ENCODE measurements around the gene SNX6.
"Not testable (repeated sequence)": the region's sequence is repeated elsewhere in the genome, so short reads cannot be mapped to it uniquely, and the experiment has no call there.

The SNX6 gene

DNA sequence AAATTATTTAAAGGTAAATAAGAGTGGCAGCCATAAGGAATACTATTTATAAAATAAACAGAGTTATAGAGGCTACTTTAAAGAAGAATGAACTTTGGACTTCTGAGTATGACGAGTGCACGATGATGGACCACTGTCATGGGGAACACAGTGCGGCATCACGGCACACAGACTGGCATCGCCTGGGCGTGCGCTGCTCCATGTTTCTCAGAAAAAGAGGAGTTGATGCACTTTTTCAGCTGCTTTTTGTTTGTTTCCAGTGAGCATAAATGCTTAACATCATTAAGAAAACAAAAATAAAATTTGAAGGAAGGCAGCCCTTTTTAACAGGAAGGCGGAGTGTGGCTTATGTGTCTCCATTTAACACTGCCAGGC lies 67.2 kb downstream of the SNX6 start:
- no peak for DNase-seq (ENCODE audit: low spot score)

DNA sequence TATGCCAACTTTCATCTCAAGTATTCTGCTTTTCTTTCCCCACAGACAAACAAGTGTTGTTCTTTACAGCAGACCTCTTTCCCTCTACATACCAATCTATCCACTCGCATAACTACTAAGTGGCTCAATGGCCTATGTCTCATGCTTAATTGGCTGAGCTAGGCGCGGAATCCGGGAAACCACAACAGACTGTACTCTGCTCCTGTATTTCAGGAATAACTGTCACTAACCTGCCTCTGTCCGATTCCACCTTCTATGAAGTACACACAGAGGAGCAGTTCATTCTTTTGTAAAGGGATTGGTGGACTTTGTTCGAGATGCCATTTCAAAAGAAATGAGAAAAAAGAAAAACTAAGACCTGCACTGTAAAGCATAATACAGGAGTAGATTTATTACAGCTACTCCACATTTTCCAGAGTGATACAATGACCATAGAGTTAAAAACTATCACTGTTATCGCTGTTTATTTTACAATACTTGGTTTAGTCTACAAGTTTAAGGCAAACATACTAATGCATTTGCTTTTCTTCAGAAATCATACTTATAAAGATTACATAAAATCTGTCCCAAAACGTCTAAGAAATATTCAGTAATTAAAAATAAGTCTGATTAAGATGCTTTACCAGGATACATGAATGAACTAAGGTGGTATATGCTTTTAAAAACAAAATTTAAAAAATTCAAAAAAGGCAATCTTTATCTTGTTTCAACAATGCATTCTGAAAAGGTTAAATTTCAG lies 67.7 kb downstream of the SNX6 start:
- DNase-seq (ENCODE audit: low spot score): not testable (repeated sequence)

DNA sequence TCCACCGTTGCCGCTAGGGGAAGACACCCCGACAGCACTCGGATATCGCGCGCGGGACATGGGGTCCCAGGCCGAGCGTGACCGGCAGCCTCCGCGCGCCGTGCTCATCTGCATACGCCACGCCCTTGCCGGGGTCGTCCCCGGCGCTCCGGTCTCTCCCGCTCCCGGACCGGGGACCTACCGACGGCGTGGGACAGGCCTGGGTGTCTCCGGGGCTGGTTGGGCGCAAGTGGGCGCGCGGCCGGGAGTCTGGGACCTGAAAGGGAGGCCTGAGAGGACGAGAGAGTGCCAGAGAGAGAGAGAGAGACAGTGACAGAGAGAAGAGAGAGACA lies 73.5 kb downstream of the SNX6 start:
- DNase-seq (ENCODE audit: low spot score): not testable (repeated sequence)

DNA sequence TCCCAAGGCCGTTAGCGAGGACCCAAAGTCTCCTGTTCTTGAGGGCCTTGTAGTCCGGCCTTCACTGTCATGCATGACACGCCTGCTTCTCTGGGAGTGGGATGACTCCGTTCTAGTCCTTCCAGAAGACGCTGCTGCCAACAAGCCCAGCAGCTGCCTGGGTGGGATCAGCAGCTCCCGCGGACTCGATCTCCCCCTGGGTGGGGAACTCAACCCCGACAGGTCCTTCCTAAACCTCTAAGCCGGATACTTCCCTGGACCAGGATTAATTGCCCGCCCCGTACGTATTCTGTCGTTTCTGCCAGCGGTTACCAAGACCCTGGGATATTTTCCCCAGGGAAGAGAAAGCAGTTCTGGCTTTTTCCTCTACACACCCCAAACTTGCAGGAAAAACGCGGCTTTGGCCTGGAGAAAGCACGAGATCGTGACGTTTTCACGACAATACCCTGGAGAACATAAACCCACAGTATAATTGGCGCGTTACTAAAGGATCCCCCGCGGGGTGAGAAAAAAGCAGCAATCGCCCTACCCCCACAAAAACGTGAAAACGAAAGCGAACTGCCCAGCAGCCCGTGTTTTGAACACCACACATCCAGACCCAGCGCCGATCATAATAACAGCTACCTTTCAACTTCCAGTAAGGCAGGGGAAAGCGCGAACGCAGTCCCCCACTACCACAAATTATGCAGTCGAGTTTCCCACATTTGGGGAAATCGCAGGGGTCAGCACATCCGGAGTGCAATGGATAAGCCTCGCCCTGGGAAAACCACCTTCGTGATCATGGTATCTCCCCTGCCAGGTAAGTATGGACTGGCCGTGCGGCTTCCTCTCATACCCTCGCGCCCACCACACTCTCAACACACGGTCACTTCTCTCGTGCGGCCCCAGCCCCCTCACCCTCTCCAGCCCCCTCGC lies 74.1 kb downstream of the SNX6 start:
- not testable (repeated sequence) for DNase-seq (ENCODE audit: low spot score)

DNA sequence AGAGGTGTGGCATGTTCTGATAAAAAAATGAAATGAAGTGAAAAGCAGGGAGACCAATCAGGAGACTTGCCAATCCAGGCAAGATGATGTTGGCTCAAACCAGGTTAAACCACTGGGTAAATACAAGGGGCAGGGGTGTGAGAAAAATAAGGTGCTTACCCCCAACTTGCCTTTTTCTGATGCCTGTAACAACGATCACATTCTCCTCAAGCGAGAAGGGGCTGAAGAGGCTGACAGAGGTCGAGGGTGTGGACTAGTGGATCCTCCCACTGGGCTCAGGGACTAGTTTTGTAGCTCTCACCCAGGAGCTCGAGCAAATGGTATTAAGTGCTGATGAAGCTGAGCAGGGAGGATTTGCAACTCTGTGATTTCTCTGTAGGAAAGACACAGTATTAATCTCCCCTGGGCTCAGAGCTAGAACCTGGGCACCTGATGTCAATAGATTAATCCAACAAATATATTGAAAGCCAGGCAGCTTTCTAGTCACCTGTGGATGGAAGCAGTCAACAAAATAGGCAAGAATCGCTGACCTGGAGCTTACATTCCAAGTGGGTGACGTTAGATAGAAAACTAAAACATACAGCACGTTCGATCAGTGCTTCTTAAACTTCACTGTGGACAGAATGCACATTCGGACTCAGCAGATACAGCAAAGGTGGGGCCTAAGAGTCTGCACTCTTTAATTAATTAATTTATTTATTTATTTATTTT lies 75.3 kb downstream of the SNX6 start:
- DNase-seq (ENCODE audit: low spot score): no peak

DNA sequence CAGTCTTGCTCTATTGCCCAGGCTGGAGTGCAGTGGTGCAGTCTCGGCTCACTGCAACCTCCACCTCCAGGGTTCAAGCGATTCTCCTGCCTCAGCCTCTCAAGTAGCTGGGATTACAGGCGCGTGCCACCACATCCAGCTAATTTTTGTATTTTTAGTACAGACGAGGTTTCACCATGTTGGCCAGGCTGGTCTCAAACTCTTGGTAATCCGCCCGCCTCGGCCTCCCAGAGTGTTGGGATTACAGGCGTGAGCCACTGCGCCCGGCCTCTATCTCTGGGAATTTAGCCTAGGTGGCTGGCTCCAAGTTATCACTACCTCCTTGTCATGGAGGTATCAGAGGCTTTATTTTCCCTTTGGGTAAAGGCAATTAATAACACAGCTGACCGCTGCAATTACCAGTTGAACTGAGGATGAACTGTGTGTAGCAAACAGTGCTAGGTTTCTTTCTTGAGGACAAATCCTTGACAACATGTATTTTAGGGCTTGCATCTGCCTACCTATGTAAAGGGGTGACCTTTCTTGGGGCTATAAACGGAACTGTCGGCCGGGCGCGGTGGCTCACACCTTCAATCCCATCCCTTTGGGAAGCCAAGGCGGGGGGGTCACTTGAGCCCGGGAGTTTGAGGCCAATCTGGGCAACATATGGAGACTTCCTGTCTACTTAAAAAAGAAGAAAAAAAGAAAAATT lies 80.5 kb downstream of the SNX6 start:
- not testable (repeated sequence) for DNase-seq (ENCODE audit: low spot score)

DNA sequence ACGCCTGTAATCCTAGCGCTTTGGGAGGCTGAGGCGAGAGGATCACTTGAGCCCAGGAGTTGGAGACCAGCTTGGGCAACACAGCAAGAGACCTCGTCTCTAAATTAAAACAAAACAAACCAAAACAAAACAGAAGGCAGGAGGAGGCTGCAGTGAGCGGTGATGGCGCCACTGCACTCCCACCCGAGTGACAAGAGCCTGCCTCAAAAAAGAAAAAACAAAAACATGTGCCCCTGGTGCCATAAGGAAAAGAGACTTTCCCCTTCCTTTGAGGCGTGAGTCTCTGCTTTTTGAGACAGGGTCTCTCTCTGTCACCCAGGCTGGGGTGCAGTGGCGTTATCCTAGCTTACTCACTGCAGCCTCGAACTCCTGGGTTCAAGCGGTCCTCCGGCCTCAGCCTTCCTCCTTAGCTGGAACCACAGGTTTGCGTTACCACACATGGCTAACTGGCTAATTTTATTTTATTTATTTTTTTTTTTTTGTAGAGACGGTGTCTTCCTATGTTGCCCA lies 81.4 kb downstream of the SNX6 start:
- DNase-seq (ENCODE audit: low spot score): no peak

DNA sequence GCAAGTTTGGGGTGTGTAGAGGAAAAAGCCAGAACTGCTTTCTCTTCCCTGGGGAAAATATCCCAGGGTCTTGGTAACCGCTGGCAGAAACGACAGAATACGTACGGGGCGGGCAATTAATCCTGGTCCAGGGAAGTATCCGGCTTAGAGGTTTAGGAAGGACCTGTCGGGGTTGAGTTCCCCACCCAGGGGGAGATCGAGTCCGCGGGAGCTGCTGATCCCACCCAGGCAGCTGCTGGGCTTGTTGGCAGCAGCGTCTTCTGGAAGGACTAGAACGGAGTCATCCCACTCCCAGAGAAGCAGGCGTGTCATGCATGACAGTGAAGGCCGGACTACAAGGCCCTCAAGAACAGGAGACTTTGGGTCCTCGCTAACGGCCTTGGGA lies 82.8 kb downstream of the SNX6 start:
- DNase-seq (ENCODE audit: low spot score): not testable (repeated sequence)

DNA sequence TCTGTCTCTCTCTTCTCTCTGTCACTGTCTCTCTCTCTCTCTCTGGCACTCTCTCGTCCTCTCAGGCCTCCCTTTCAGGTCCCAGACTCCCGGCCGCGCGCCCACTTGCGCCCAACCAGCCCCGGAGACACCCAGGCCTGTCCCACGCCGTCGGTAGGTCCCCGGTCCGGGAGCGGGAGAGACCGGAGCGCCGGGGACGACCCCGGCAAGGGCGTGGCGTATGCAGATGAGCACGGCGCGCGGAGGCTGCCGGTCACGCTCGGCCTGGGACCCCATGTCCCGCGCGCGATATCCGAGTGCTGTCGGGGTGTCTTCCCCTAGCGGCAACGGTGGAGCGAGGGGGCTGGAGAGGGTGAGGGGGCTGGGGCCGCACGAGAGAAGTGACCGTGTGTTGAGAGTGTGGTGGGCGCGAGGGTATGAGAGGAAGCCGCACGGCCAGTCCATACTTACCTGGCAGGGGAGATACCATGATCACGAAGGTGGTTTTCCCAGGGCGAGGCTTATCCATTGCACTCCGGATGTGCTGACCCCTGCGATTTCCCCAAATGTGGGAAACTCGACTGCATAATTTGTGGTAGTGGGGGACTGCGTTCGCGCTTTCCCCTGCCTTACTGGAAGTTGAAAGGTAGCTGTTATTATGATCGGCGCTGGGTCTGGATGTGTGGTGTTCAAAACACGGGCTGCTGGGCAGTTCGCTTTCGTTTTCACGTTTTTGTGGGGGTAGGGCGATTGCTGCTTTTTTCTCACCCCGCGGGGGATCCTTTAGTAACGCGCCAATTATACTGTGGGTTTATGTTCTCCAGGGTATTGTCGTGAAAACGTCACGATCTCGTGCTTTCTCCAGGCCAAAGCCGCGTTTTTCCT lies 83.4 kb downstream of the SNX6 start:
- not testable (repeated sequence) for DNase-seq (ENCODE audit: low spot score)

DNA sequence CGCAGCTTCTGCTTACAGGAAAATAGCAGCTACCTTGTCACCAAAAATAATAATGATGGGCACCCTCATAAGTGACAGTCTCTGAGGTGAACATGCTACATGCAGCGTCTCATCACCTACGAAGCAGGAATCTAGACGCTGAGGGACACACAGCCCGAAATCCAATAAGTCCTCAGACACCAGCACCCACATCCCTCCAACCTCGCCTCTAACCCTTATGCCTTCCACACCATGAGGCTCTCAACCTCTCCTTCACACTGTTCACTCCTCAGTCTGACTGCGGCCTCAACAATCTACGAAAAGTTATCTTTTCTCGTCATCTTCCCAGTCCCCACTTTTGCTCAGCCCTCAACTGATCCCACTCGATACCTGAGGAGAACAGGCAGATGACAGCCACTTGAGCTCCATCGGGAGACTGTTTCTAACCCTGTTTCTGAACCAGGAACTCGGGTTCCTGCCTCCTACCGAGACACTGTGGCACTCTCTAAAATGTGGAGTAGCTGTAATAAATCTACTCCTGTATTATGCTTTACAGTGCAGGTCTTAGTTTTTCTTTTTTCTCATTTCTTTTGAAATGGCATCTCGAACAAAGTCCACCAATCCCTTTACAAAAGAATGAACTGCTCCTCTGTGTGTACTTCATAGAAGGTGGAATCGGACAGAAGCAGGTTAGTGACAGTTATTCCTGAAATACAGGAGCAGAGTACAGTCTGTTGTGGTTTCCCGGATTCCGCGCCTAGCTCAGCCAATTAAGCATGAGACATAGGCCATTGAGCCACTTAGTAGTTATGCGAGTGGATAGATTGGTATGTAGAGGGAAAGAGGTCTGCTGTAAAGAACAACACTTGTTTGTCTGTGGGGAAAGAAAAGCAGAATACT lies 89.5 kb downstream of the SNX6 start:
- not testable (repeated sequence) for DNase-seq (ENCODE audit: low spot score)

DNA sequence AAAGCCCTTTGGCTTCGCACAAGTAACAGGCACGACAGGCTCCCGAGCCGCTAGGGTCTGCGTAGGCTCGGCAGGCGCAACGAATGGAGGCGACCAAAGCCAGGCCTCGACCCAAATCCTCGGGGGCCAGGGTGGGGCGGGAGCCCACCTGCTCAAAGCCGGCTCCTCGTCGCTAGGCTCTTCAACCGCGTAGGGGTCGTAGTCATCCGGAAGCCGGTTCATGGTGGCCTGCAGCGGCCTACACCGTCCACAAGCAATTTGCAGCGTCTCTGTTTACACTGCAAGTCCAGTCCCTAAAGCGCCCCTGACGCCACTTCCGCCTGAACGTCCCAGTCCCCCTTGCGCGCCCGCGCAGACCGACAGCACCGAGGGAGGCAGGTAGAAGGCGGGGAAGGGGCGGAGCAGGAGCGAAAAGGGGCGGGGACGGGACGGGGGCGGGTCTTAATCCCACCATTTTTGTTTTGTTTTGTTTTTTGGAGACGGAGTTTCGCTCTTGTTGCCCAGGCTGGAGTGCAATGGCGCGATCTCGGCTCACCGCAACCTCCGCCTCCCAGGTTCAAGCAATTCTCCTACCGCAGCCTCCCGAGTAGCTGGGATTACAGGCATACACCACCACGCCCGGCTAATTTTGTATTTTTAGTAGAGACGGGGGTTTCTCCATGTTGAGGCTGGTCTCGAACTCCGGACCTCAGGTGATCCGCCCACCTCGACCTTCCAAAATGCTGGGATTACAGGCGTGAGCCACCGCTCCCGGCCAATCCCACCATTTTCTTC lies 90.4 kb downstream of the SNX6 start, which contains the start of gene EAPP:
EAPP (minus strand) TSS at position 295 of the 774 bp plus-strand sequence; CDS start at position 222, 73 bp downstream.
- DNase-seq (ENCODE audit: low spot score): peak; percentile 99

DNA sequence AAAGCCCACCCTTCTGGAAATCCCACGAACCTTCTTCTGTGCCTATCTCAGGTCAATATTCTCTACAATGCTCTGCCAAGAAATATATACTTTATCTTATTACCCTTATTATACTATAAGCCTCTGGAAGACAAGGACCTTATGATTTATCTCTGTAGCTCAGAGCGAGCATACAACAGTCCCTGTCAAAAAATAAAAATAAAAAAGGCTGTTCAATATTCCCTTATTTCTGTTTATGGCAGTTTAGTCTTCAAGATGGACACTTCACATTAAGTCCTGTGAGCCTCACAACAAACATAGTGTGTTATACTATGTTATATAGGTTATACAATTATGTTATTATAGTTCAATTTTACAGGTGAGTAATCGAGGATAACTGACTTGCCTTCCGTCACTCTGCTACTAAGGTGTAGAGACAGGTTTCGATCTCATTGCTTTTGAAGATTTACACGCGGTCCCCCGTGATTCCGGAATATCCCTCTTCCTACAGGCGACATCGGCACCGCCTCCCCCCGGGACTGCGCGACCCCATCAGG lies 91.0 kb downstream of the SNX6 start:
- DNase-seq (ENCODE audit: low spot score): no peak

DNA sequence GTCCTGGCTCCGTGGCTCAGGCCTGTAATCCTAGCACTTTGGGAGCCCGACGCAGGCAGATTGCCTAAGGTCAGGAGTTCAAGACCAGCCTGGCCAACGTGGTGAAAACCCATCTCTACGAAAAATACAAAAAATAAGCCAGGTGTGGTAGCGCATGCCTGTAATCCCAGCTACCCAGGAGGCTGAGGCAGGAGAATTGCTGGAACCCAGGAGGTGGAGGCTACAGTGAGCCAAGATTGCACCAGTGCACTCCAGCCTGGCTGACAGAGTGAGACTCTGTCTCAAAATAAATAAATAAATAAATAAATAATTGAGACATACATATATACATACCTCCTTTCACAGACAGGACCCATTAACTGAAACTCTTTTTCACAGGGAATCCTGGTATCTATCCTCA lies 91.9 kb downstream of the SNX6 start:
- DNase-seq (ENCODE audit: low spot score): not testable (repeated sequence)

DNA sequence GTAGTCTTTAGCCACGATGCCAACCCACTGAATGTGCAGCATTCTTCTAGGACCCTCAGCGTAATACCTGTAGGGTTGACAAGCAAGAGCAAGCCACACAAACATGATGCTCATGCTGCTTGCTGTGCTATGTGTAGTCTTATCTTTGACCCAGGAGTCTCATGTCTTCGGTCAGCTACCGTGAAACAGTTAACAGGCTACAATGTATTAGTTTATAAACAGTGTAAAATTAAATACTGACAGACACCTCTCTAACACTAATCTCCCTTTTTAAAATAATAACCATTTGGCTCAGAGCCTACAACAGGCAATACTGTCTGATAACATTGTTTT lies 92.3 kb downstream of the SNX6 start:
- no peak for DNase-seq (ENCODE audit: low spot score)

DNA sequence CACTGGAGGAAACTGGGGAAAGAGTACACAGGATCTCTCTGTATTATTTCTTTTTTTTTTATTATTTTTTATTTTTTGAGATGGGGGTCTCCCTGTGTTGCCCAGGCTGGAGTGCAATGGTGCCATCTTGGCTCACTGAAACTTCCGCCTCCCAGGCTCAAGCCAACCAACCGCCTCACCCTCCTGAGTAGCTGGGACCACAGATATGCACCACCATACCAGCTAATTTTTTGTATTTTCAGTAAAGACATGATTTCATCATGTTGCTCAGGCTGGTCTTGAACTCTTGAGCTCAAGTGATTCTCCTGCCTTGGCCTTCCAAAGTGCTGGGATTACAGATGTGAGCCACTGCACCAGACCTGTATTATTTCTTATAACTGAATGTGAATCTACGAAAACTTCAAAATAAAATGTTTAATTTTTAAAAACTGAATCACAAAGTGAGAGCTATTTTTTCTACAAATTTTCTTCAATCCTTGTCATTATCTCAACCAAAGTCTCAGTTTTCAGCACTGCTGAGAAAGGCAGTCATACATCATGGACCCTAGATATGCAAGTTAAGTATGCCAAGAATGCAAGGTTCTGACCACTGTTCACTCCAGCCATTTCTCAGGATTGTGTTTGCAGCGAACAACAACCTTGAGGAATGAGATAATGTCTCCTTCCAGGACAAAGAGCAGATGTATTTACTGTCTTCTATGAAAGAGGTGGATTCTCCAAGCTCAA lies 92.8 kb downstream of the SNX6 start:
- no peak for DNase-seq (ENCODE audit: low spot score)

DNA sequence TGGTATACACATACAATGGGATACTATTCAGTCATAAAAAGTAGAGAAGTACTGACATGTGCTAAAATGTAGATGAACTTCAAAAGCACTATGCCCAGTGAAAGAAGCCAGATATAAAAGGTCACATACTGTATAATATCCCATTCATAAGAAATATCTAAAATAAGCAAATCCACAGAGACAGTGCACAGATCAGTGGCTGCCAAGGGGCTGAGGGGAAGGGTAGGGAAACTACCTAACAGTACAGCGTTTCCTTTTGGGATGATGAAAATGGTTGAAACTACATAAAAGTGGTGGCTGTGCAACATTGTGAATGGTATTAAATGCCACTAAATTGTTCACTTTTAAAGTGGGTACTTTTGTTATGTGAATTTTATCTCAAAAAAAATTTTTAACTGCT lies 102.4 kb downstream of the SNX6 start:
- DNase-seq (ENCODE audit: low spot score): no peak

DNA sequence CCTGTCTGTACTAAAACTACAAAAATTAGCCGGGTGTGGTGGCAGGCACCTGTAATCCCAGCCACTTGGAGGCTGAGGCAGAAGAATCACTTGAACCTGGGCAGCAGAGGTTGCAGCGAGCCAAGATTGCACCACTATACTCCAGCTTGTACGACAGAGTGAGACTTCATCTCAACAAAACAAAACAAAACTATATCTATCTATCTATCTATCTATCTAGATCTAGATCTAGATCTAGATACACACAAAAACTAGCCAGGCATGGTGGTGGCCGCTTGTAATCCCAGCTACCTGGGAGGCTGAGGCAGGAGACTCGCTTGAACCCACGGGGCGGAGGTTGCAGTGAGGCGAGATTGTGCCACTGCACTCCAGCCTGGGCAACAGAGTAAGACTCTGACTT lies 105.7 kb downstream of the SNX6 start:
- DNase-seq (ENCODE audit: low spot score): not testable (repeated sequence)

DNA sequence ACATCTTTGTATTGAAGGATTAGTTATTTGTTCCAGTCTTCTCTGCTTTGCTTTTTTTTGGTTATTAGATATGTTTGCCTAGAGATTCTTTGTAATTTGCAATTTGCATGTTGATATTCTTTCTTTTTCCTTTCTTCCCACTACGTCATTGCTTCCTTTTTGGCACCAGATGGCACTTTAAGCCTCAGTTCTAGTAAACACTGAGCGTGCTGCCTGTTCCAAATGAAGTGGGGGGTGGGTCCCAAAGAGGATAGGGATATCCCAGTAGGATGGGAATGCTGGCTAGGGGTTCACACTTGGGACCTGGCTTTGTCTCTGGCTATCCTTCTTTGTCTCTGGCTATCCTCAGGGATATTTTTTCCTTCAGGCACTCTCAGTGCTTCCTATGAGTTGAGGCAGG lies 107.5 kb downstream of the SNX6 start:
- DNase-seq (ENCODE audit: low spot score): peak; percentile 9

Data from Ammon's horn (tissue), 1 donor.